ENCODE data around the gene TTC23L.

TTC23L gene, protein sequence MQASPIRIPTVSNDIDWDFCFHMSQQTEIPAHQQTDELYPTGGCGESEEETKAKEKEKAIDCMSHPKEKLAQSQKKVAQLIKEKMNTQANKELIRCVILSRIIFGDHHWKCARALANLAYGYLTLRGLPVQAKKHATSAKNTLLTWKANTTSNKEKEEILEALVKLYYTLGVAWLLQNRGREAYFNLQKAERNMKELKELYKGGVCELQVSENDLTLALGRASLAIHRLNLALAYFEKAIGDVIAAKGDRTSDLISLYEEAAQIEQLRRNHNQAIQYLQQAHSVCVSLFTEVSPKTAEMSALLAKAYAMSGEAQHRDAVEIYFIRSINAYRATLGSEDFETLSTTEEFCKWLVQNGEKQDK

GRCh38 chr5:34838785-34839714 lies at the start of gene TTC23L:
Gene TTC23L (plus strand): TSS chr5:34839164. CDS start chr5:34840672, 1,508 bp downstream.
- DNase-seq = peak; percentile 79
- in situ Hi-C loops (cut with HindIII; ENCODE audit: low pct_ligation_motif_present, low pct_unique_long_range_greater_than_20kb, low sequenced_read_pairs) = no loop called here

DNA sequence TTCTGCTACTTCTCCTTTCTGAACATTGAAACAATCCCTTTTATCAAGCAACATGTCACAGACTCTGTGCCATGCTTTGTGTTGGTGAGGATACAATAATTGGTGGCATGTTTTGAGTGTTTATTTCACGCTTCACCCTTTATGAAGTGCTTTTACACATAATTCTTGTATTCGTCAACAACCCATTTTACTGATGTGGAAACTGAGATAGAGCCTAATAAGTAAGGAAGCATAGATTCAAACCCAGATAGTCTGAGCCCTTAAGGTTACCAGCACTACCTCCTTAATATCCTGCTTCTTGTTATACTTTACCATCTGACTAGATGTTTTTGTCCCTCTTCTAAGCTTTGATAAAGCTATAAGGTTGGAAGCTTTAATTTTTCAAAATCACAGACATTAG lies 49.3 kb upstream of the TTC23L start:
- in situ Hi-C loops (cut with HindIII; ENCODE audit: low pct_ligation_motif_present, low pct_unique_long_range_greater_than_20kb, low sequenced_read_pairs) = no loop called here
- DNase-seq = no peak

- DNase-seq = no peak
- in situ Hi-C loops (cut with HindIII; ENCODE audit: low pct_ligation_motif_present, low pct_unique_long_range_greater_than_20kb, low sequenced_read_pairs) = no loop called here
Observed at GRCh38 chr5:34790069-34790468, 48.9 kb upstream of the TTC23L start.

- DNase-seq = no peak
- in situ Hi-C loops (cut with HindIII; ENCODE audit: low pct_ligation_motif_present, low pct_unique_long_range_greater_than_20kb, low sequenced_read_pairs) = no loop called here
Observed at GRCh38 chr5:34791761-34792244, 47.2 kb upstream of the TTC23L start.

- in situ Hi-C loops (cut with HindIII; ENCODE audit: low pct_ligation_motif_present, low pct_unique_long_range_greater_than_20kb, low sequenced_read_pairs) = no loop called here
- no peak for DNase-seq
Observed at GRCh38 chr5:34802834-34803563, 36.0 kb upstream of the TTC23L start.

- in situ Hi-C loops (cut with HindIII; ENCODE audit: low pct_ligation_motif_present, low pct_unique_long_range_greater_than_20kb, low sequenced_read_pairs) = no loop called here
- no peak for DNase-seq
Observed at GRCh38 chr5:34803974-34804732, 34.8 kb upstream of the TTC23L start.

GRCh38 chr5:34804913-34805312 lies 34.1 kb upstream of the TTC23L start:
- no peak for DNase-seq
- in situ Hi-C loops (cut with HindIII; ENCODE audit: low pct_ligation_motif_present, low pct_unique_long_range_greater_than_20kb, low sequenced_read_pairs) = no loop called here

DNA sequence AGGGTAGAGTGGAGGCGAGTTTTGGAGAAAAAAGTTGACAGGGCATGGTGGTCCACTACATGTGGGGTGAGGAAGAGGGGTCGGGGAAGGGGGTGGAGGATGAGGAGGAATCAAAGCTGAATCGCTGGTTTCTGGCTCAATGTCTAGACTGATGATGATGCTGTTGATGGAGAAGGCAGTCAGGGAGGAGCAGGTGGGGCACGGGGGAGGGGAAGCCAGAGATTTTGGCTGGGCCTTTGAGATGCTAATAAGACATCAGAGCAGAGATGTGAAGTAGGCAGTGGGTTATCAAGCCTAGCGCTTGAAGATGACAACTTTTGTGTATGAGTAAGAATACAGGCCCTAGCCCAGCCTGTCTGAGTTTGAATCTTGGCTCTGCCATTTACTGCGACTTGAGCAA lies 32.4 kb upstream of the TTC23L start:
- DNase-seq = no peak
- in situ Hi-C loops (cut with HindIII; ENCODE audit: low pct_ligation_motif_present, low pct_unique_long_range_greater_than_20kb, low sequenced_read_pairs) = no loop called here

- DNase-seq = no peak
- in situ Hi-C loops (cut with HindIII; ENCODE audit: low pct_ligation_motif_present, low pct_unique_long_range_greater_than_20kb, low sequenced_read_pairs) = no loop called here
Observed at GRCh38 chr5:34811706-34812105, 27.3 kb upstream of the TTC23L start.

DNA sequence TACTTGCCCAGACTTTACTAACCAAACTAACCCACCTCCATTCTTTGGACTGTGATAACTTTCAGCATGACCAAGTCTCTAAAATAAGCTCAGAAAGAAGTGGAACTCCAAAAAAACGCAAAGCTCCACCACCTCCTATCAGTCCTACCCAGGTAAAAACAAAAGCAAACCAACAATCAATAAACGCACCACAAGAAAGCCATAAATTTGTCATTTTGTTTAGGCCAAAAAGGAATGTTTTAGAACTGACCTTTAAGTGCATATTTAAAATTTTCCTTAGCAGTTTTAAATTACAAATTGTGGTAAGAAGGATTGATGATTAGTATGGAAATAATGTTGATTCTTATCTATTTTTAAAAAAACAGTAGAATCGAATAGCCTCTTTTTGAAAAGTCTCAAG lies 25.5 kb upstream of the TTC23L start:
- DNase-seq = no peak
- in situ Hi-C loops (cut with HindIII; ENCODE audit: low pct_ligation_motif_present, low pct_unique_long_range_greater_than_20kb, low sequenced_read_pairs) = no loop called here

DNA sequence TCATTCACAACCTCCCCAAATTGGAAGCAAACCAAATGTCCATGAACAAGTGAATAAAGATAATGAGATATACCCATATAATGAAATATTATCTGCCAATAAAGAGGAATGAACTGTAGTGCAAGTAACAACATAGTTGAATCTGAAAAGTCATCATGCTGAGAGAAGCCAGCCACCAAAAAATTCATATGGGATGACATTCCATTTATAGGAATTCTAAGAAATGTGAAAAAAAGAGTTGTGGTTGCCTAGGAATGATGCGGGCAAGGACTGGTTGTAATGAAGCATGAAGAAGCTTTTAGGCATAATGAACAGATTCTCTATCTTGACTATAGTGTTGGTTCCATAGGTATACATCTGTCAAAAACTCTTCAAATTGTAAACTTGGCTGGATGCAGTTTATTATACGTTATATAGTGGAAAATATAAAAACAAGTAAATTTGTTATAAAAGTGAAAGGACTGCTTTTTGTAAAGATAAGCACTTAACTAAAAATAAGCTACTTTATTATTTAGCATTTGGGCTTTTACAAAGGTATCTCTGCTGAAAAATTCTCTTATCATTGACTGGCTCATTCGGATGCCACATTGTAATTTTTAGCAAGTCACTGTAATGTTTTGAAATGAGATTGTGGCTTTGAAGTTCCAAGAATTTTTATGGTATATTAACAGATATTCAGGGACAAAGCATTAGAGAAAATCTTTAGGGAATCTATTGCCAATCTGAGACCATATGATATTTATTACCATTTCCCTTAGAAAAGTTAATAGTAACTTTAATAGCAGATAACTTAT lies 21.2 kb upstream of the TTC23L start:
- DNase-seq = peak; percentile 52
- in situ Hi-C loops (cut with HindIII; ENCODE audit: low pct_ligation_motif_present, low pct_unique_long_range_greater_than_20kb, low sequenced_read_pairs) = no loop called here

DNA sequence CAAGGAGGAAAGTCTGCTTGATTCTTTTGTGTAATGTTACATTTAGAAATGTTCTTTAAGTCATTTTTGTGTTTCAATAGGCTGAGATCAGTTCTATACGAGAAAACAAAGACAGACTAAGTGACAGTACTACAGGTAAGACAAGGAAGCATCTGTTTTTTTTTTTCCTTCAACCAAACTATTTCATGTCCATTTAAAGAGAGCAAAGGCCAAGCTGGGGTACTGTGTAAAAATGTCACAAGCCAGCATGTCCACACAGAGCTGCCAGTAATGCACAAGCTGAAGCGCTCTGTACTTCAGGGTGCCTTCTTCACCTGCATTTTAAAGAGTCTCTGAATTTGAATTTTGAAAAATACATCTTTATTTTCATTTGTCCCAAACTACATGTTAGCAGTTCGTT lies 20.2 kb upstream of the TTC23L start:
- no peak for DNase-seq

GRCh38 chr5:34820593-34820992 lies 18.4 kb upstream of the TTC23L start:
- DNase-seq = no peak
- in situ Hi-C loops (cut with HindIII; ENCODE audit: low pct_ligation_motif_present, low pct_unique_long_range_greater_than_20kb, low sequenced_read_pairs) = no loop called here

More for the DNA sequence above, 20.2 kb upstream of the TTC23L start:
- in situ Hi-C loops (cut with HindIII; ENCODE audit: low pct_ligation_motif_present, low pct_unique_long_range_greater_than_20kb, low sequenced_read_pairs) = no loop called here

- no peak for DNase-seq
- in situ Hi-C loops (cut with HindIII; ENCODE audit: low pct_ligation_motif_present, low pct_unique_long_range_greater_than_20kb, low sequenced_read_pairs) = no loop called here
Observed at GRCh38 chr5:34822956-34823715, 15.8 kb upstream of the TTC23L start.

GRCh38 chr5:34826347-34826746 lies 12.6 kb upstream of the TTC23L start:
- no peak for DNase-seq
- in situ Hi-C loops (cut with HindIII; ENCODE audit: low pct_ligation_motif_present, low pct_unique_long_range_greater_than_20kb, low sequenced_read_pairs) = no loop called here

DNA sequence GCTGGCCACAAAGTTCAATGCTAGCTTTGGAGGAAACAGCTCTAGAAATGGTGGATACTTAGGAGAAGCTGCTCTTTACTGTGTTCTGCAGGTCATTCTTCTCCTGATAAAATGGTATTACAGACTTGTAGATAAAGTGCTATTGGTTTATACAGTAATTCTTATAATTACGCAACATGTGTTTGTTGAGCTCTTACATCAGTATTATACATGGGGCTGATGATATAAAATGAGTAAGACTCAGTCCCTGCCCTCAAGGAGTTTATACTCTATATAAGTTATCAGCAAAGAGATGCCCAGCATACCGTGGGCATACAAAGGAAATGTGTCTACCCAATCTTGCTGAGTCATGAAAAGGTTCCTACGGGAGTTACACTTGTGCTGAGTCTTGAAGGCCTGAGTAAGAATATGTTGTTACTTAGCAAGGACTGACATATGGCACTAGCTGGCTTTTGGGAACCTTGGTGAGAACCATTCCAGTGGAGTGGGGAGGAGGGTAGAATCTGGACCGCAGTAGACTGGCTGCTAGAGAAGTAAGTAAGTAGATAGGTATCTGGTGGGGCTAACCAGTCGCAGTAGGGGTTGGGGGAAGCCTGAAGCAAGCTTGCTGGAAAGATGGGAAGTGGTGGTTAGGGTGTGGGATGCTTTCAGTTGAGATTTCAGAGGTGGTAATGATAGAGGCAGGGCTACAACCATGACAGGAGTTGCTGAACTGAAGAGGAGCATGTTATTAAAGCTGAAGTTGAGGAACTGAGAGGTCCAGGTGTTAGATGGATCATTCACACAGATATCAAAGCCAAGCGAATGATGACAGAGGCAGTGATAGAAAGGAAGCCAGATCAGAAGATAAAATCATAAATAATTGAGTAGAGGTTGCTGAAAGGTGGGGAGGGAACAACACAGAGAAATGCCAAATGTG lies 11.1 kb upstream of the TTC23L start:
- in situ Hi-C loops (cut with HindIII; ENCODE audit: low pct_ligation_motif_present, low pct_unique_long_range_greater_than_20kb, low sequenced_read_pairs) = no loop called here
- no peak for DNase-seq
